ENCODE data around the gene SCARB2.

Gene SCARB2

GRCh38 chr4:76117536-76117935 lies 96.1 kb downstream of the SCARB2 start:
- no peak for TF ChIP-seq FOXP2 (optimal IDR thresholded peaks at IDR 0.05; ENCODE audit: borderline replicate concordance, extremely low read depth, extremely low read length, insufficient read depth)

GRCh38 chr4:76116821-76117220 lies 96.8 kb downstream of the SCARB2 start:
- no peak for TF ChIP-seq TAF1 (IDR thresholded peaks at IDR 0.05; ENCODE audit: borderline replicate concordance, insufficient read depth, low read length)
- no peak for TF ChIP-seq REST (IDR thresholded peaks at IDR 0.05; ENCODE audit: insufficient read depth in 1 of 2, low read depth in 2 of 2, low read length in 2 of 2)
- TF ChIP-seq POLR2AphosphoS5 (IDR thresholded peaks at IDR 0.05; ENCODE audit: low read depth, low read length) = no peak
- no peak for TF ChIP-seq FOXP2 (optimal IDR thresholded peaks at IDR 0.05; ENCODE audit: borderline replicate concordance, extremely low read depth, extremely low read length, insufficient read depth)
- TF ChIP-seq SIN3A (IDR thresholded peaks at IDR 0.05; ENCODE audit: borderline replicate concordance, insufficient read depth, low read length) = no peak

Measured in PFSK-1 (cell line).